DND-41 (cell line): Measurements from ENCODE around the gene KLK6.

Experiments used
- CTCF ChIP-seq: IDR thresholded peaks from 2 replicates; pipeline ENCODE4 v1.5.1; 2012; ENCODE audit warnings: borderline replicate concordance, low read length, moderate library complexity, mild to moderate bottlenecking; ENCODE audit not compliant: poor library complexity, severe bottlenecking; ENCODE audit errors: extremely low read depth
- EZH2 ChIP-seq: IDR thresholded peaks from 3 replicates; pipeline ENCODE4 v1.6.1; 2012; ENCODE audit warnings: borderline replicate concordance, low read depth, mild to moderate bottlenecking, moderate library complexity, low read length, inconsistent platforms; ENCODE audit not compliant: severe bottlenecking

GRCh38 chr19:50943074-50943828 lies 26.1 kb downstream of the KLK6 start:
- TF ChIP-seq CTCF (no peak), EZH2 (no peak)
